Fibroblast of upper back skin (primary cell): Measurements from ENCODE around the gene PREX1.
A peak's percentile ranks its signal among the peaks of the same experiment; 100 is the strongest.

Experiments used
- DNase-seq: peaks from one replicate; pipeline ENCODE4 v3.0.0-alpha.2; 2013

The PREX1 gene

DNA sequence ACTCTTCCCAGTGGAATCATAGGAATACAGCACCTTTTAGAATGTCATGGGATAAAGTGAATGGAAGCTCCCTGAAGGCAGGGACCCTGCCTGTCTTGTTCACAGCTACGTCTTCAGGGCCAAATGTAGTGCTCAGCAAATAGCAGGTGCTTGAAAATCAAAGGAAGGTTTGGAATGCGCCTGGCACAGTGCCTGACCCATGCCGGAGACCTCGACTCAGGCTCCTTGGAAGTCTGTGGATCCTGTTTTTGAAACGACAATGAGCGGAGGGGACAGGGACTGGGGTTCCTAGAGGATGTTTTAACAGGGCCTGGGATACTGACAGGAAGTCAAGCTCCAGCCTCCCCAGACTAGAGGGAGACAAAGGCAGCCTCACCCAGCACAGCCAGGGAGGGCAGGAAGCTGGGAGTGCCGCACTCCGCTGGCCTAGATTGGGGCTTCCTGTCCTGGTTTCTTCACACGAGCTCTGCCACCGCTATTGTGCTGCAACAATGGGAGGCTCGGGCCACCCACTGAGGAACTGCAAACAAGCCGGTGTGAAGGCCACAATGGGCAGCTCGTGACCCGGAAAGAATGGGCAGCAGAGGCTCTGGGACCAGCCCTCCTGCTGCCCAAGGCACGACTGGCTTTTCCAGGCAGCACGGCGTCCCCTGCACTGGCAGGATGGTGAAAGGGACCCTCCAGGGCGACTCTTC is 76.7 kb downstream of the PREX1 start:
- DNase-seq = no peak

DNA sequence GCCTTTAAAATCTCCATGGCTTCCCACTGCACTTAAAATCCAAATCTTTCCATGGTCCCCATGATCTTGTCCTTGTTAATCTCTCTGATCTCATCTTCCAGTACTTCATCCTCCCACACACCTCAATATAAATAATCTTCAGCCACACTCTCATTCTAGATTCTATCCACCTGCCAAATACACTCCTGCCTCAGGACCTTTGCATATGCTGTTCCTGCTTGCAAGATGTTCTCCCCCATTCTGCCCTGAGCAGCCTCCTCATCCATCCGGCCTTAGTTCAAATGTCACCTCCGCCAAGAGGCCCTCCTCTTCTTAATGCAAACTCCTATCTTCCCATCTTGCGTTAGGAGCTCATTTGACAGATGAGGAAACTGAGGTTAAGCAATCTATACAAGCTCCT is 77.4 kb downstream of the PREX1 start:
- DNase-seq = no peak

GRCh38 chr20:48749437-48749836 is 78.4 kb downstream of the PREX1 start:
- no peak for DNase-seq

- DNase-seq = no peak
Measured at GRCh38 chr20:48748556-48748955, 79.2 kb downstream of the PREX1 start.

- DNase-seq = no peak
Measured at GRCh38 chr20:48747840-48748414, 79.9 kb downstream of the PREX1 start.

- no peak for DNase-seq
Measured at GRCh38 chr20:48745330-48745729, 82.5 kb downstream of the PREX1 start.

- no peak for DNase-seq
Measured at GRCh38 chr20:48744515-48744914, 83.3 kb downstream of the PREX1 start.

- no peak for DNase-seq
Measured at GRCh38 chr20:48743807-48744206, 84.0 kb downstream of the PREX1 start.

GRCh38 chr20:48742912-48743680 is 84.7 kb downstream of the PREX1 start:
- DNase-seq = no peak

DNA sequence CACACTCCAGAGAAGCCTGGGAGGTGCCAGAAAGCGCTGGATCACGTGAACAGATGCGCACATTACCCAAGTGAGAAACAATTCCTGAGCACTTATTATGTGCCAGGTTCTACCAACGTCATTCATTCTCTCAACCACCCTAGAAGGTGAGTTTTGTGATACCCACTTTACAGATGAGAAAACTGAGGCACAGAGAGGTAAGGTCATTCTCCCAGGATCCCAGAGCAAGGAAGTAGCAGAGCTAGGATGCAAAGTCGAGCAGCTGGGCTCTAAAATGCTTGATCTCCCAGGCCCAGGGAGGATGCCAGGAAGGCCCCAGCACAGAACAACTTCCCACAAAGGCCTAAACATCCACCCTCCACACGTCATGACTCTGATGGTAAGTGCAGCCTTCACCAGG is 85.6 kb downstream of the PREX1 start:
- DNase-seq = no peak

DNA sequence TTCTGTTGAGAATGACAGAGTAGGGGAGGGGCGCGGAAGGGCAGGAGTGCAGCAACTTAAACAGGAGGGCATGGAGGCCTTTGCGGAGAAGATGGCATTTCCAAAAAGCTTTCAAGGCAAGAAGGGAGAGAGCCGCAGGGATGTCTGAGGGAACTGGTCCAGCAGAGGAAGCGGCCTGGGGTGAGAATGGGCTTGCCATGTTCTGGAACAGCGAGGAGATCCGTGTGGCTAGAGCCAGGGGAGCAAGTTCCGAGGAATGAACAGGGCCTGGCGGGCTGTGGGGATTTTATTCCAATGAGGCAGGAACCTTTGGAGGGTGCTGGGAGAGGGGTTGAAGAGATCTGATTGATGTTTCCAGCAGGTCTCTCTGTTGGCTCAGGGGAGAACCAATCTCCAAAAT is 86.1 kb downstream of the PREX1 start:
- DNase-seq = no peak

DNA sequence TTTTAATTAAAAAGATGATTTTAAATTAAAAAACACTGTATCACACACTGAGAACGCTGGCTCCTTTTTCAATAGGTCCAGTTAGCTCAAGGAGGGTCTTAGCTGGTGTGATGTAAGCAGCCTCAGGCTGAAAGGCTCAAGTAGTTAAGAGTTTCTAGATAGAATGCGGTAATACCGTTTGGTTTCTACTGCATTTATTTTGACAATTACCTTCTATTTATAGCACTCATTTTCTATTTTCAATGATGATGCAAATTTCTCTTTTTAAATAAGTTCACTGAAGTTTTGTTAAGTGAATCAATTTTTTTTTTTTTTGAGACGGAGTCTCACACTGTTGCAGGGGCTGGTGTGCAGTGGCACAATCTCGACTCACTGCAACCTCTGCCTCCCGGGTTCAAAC is 87.1 kb downstream of the PREX1 start:
- DNase-seq = no peak

DNA sequence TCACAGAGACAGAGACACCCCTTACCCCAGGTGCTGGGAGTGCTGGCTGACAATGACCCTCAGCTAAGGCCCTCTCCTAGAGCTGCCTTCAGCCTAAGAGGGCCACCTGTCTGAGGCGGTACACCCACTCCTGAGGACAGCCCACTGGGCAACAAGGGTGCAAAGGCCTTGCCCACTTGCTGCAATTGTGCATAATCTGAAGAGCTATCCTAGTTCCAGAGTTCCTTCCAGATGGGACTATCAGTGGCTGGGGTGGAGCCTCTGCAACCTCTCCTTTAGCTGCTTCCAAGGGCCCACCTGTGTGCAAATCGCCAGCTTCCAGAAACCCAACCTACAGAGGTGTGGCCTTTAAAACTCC is 87.5 kb downstream of the PREX1 start:
- DNase-seq = no peak

GRCh38 chr20:48739395-48740291 is 88.2 kb downstream of the PREX1 start:
- DNase-seq = no peak

GRCh38 chr20:48738399-48739304 is 89.1 kb downstream of the PREX1 start:
- DNase-seq = no peak

DNA sequence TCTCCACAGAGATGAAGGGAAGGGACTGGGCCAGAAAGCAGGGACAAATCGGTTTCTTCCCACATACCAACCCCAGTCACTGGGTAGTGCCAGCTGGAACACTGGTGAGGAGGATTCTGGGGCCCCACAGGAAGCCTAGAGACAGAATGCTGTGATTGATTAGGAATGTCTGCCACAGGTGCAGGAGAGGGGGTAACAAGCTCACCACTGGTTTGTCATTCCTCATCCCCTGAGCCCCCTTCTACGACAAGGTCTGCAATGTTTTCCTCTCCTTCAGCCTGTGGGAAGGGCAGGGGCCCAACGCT is 89.8 kb downstream of the PREX1 start:
- DNase-seq = no peak

- DNase-seq = no peak
Measured at GRCh38 chr20:48737434-48738093, 90.2 kb downstream of the PREX1 start.

- DNase-seq = no peak
Measured at GRCh38 chr20:48736636-48737035, 91.2 kb downstream of the PREX1 start.

GRCh38 chr20:48736231-48736630 is 91.6 kb downstream of the PREX1 start:
- DNase-seq = peak; percentile 21

GRCh38 chr20:48735112-48735511 is 92.7 kb downstream of the PREX1 start:
- no peak for DNase-seq

- DNase-seq = no peak
Measured at GRCh38 chr20:48734104-48734749, 93.6 kb downstream of the PREX1 start.
